Right lobe of liver (tissue), 4 donors: ENCODE results near the gene ANXA3.

ENCODE experiments used
- POLR2A ChIP-seq: fragments of 450-650 bp; IDR thresholded peaks from one replicate; pipeline ENCODE4 v1.6.1; 2017; ENCODE audit warnings: antibody characterized with exemption, mild to moderate bottlenecking
- TF ChIP-seq, protein P1 (sequence below), 4 donors: fragments of 200-600 bp in 3 of 4; fragments of 450-650 bp in 1 of 4; IDR thresholded peaks; one replicate each; pipeline versions ENCODE4 v1.5.1 to v1.8.0; 2016 to 2022; ENCODE audit warnings: antibody characterized with exemption in 4 of 4, mild to moderate bottlenecking in 2 of 4
- donor health status: DM: no; HTN: no; CAD: no.
- donor health status: DM: no; HTN: no; CAD: no.
- donor health status: DM: no; HTN: yes; CAD: no.

DNA sequence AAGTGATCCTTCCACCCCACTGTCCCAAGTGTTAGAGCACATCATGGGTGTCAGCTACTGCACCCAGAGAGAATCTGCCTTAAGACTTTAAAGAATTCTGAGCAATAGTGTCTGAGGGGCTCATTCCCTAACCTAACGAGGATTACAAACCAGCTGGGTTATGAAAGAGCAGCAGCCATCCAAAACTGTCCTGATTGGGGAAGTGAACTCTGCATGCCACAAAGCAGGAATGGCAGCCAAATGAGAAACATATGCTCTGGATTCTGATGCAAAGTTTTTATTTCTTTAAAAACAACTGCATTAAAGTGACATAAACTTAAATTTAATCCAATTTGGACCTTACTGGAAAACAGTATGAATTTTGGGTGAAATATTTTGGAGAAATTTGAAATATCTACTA, 103.2 kb downstream of the ANXA3 start:
- TF ChIP-seq, protein P1, sequence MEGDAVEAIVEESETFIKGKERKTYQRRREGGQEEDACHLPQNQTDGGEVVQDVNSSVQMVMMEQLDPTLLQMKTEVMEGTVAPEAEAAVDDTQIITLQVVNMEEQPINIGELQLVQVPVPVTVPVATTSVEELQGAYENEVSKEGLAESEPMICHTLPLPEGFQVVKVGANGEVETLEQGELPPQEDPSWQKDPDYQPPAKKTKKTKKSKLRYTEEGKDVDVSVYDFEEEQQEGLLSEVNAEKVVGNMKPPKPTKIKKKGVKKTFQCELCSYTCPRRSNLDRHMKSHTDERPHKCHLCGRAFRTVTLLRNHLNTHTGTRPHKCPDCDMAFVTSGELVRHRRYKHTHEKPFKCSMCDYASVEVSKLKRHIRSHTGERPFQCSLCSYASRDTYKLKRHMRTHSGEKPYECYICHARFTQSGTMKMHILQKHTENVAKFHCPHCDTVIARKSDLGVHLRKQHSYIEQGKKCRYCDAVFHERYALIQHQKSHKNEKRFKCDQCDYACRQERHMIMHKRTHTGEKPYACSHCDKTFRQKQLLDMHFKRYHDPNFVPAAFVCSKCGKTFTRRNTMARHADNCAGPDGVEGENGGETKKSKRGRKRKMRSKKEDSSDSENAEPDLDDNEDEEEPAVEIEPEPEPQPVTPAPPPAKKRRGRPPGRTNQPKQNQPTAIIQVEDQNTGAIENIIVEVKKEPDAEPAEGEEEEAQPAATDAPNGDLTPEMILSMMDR (IDR thresholded peaks at IDR 0.05) = no peak
- TF ChIP-seq POLR2A = no peak
